GM19397 (cell line): Measurements from ENCODE around the gene RCSD1.
"Not testable (repeated sequence)": the region's sequence is repeated elsewhere in the genome, so short reads cannot be mapped to it uniquely, and the experiment has no call there.

ENCODE experiments used
- ATAC-seq: cut with Tn5 transposase; IDR thresholded peaks from one replicate; pipeline ENCODE4 v1.9.1; 2021; ENCODE audit warnings: mild to moderate bottlenecking, moderate library complexity; ENCODE audit not compliant: unreplicated experiment

RCSD1 gene

GRCh38 chr1:167629681-167630567 lies at the start of gene RCSD1:
RCSD1 (plus strand) TSS chr1:167630232; CDS start chr1:167630424, 192 bp downstream.
- no peak for ATAC-seq

GRCh38 chr1:167582064-167582463 lies 48.0 kb upstream of the RCSD1 start:
- ATAC-seq = no peak

GRCh38 chr1:167582722-167583121 lies 47.3 kb upstream of the RCSD1 start:
- no peak for ATAC-seq

- ATAC-seq = no peak
These were observed 45.5 kb upstream of the RCSD1 start for GRCh38 chr1:167584581-167584980.

GRCh38 chr1:167587342-167587741 lies 42.7 kb upstream of the RCSD1 start:
- ATAC-seq = no peak

GRCh38 chr1:167587872-167588271 lies 42.2 kb upstream of the RCSD1 start:
- no peak for ATAC-seq

- no peak for ATAC-seq
These were observed 41.7 kb upstream of the RCSD1 start for GRCh38 chr1:167588361-167588760.

- no peak for ATAC-seq
These were observed 37.6 kb upstream of the RCSD1 start for GRCh38 chr1:167592475-167592874.

- no peak for ATAC-seq
These were observed 36.2 kb upstream of the RCSD1 start for GRCh38 chr1:167593860-167594259.

GRCh38 chr1:167594822-167595221 lies 35.2 kb upstream of the RCSD1 start:
- no peak for ATAC-seq

- ATAC-seq = peak; percentile 58
These were observed 30.0 kb upstream of the RCSD1 start for GRCh38 chr1:167599957-167600581.

- ATAC-seq = no peak
These were observed 28.3 kb upstream of the RCSD1 start for GRCh38 chr1:167601442-167602383.

GRCh38 chr1:167602840-167603239 lies 27.2 kb upstream of the RCSD1 start:
- ATAC-seq = no peak

GRCh38 chr1:167605576-167605975 lies 24.5 kb upstream of the RCSD1 start:
- ATAC-seq = no peak

GRCh38 chr1:167611983-167612382 lies 18.0 kb upstream of the RCSD1 start:
- no peak for ATAC-seq

- ATAC-seq = no peak
These were observed 17.2 kb upstream of the RCSD1 start for GRCh38 chr1:167612587-167613385.

GRCh38 chr1:167613984-167614383 lies 16.0 kb upstream of the RCSD1 start:
- ATAC-seq = not testable (repeated sequence)

- ATAC-seq = no peak
These were observed 15.2 kb upstream of the RCSD1 start for GRCh38 chr1:167614851-167615250.

- ATAC-seq = no peak
These were observed 13.5 kb upstream of the RCSD1 start for GRCh38 chr1:167616521-167616920.
